HCT116 (cell line): ENCODE measurements around the gene ZNF135. TPM values are rescaled to one million over a fixed set of nuclear protein-coding genes. Genes with fewer than 3 reads are reported as not detected.

Experiments used
- ATAC-seq: fragments of 200-7000 bp; cut with Tn5 transposase; 2 replicates; pipeline ENCODE4 v1.9.1; 2020; ENCODE audit warnings: mild to moderate bottlenecking, moderate library complexity
- BruUV-seq: library from RNA; stranded (reverse); fragments of 400-500 nt; replicated peaks from 2 replicates; lab custom pipeline; 2021; lab: Mats Ljungman, UMichigan
- CTCF ChIA-PET: fragments of 300-600 bp; sonication (Branson Sonifier 250); formaldehyde crosslinking; loops from one replicate; lab custom pipeline; 2021; ENCODE audit warnings: antibody characterized with exemption; lab: Charles Lee
- POLR2A ChIA-PET: fragments of 300-600, 350-600 bp; sonication (Branson Sonifier 250); formaldehyde crosslinking; loops from one replicate; lab custom pipeline; 2021; ENCODE audit warnings: antibody characterized with exemption; lab: Charles Lee
- RAD21 ChIA-PET, 2 experiments: fragments of 300-600 bp; sonication (Branson Sonifier 250); formaldehyde crosslinking; loops; one replicate each; lab custom pipeline; 2023; ENCODE audit warnings: low total read pairs in 2 of 2; ENCODE audit not compliant: uncharacterized antibody in 2 of 2, unreplicated experiment in 2 of 2, low non-redundant PET in 1 of 2; lab: Charles Lee
- DNase-seq: peaks from one replicate; pipeline ENCODE4 v3.0.0-alpha.2; 2010; ENCODE audit warnings: low read depth, low spot score
- H2AFZ ChIP-seq: fragments of 200-600 bp; shearing (Covaris generic), sonication (generic); 2 replicates; pipeline ENCODE4 v1.6.1; 2017; ENCODE audit warnings: low read depth, mixed run types, mixed read lengths, antibody characterized with exemption, low read length; ENCODE audit not compliant: poor library complexity, severe bottlenecking
- H3K27ac ChIP-seq: 2 replicates; pipeline ENCODE4 v1.5.1; 2012; ENCODE audit warnings: low read depth, low read length
- H3K27me3 ChIP-seq: fragments of 200-600 bp; sonication (generic); 2 replicates; pipeline ENCODE4 v1.6.1; 2016; ENCODE audit warnings: mixed run types, low read length, mixed read lengths; ENCODE audit not compliant: insufficient read depth
- H3K36me3 ChIP-seq, 2 experiments: fragments of 200-500 bp in 1 of 2; fragments of 200-600 bp in 1 of 2; sonication (Bioruptor generic) in 1 of 2; sonication (generic) in 1 of 2; 2 replicates each; pipeline versions ENCODE4 v1.5.1 to v1.6.1; 2014 to 2016; ENCODE audit warnings: low read length in 2 of 2, inconsistent platforms in 1 of 2, mixed read lengths in 1 of 2, mixed run types in 1 of 2; ENCODE audit not compliant: insufficient read depth in 2 of 2, control insufficient read depth in 1 of 2
- H3K4me1 ChIP-seq, 2 experiments: fragments of 200-600 bp in 1 of 2; sonication (generic) in 1 of 2; 2 replicates each; pipeline versions ENCODE4 v1.5.1 to v1.6.1; 2012 to 2017; ENCODE audit warnings: low read length in 2 of 2, inconsistent platforms in 1 of 2, mild to moderate bottlenecking in 1 of 2, mixed read lengths in 1 of 2, mixed run types in 1 of 2, moderate library complexity in 1 of 2; ENCODE audit not compliant: insufficient read depth in 2 of 2, control insufficient read depth in 1 of 2
- H3K4me2 ChIP-seq: fragments of 200-600 bp; sonication (generic); 2 replicates; pipeline ENCODE4 v1.6.1; 2017; ENCODE audit warnings: mixed run types, low read length, mixed read lengths
- H3K4me3 ChIP-seq, 2 experiments: fragments of 200-600 bp in 1 of 2; sonication (generic) in 1 of 2; replicated peaks in 1 of 2; 2 replicates each; pipeline ENCODE4 v1.5.1; 2011 to 2016; ENCODE audit warnings: low read length in 2 of 2, control low read depth in 1 of 2, low read depth in 1 of 2, mild to moderate bottlenecking in 1 of 2, mixed read lengths in 1 of 2, mixed run types in 1 of 2
- H3K79me2 ChIP-seq: fragments of 200-600 bp; sonication (generic); 2 replicates; pipeline ENCODE4 v1.6.1; 2017; ENCODE audit warnings: mild to moderate bottlenecking, mixed run types, low read length, moderate library complexity, mixed read lengths; ENCODE audit not compliant: insufficient read depth
- H3K9ac ChIP-seq: fragments of 200-600 bp; sonication (generic); 2 replicates; pipeline ENCODE4 v1.6.1; 2016; ENCODE audit warnings: low read length, mixed read lengths
- H3K9me2 ChIP-seq: fragments of 200-600 bp; sonication (generic), shearing (Covaris generic); 2 replicates; pipeline ENCODE4 v1.6.1; 2017; ENCODE audit warnings: mixed run types, mild to moderate bottlenecking, moderate library complexity; ENCODE audit not compliant: insufficient read depth
- H3K9me3 ChIP-seq, 2 experiments: fragments of 200-500 bp in 1 of 2; fragments of 200-600 bp in 1 of 2; sonication (Bioruptor generic) in 1 of 2; sonication (generic) in 1 of 2; 2 replicates each; pipeline ENCODE4 v1.6.1; 2014 to 2017; ENCODE audit warnings: low read length in 2 of 2, mixed read lengths in 2 of 2, inconsistent platforms in 1 of 2, low read depth in 1 of 2, mild to moderate bottlenecking in 1 of 2, mixed run types in 1 of 2, moderate library complexity in 1 of 2; ENCODE audit not compliant: control insufficient read depth in 1 of 2, insufficient read depth in 1 of 2
- H4K20me1 ChIP-seq: fragments of 200-600 bp; sonication (generic), shearing (Covaris generic); 2 replicates; pipeline ENCODE4 v1.6.1; 2017; ENCODE audit warnings: mixed run types, mild to moderate bottlenecking, moderate library complexity; ENCODE audit not compliant: insufficient read depth
- CEBPB ChIP-seq: IDR thresholded peaks from 2 replicates; pipeline ENCODE4 v1.6.1; 2012; ENCODE audit warnings: low read depth
- EGR1 ChIP-seq: IDR thresholded peaks from 2 replicates; pipeline ENCODE4 v1.6.1; 2012; ENCODE audit warnings: low read depth
- EZH2 ChIP-seq: fragments of 200-600 bp; sonication (generic); IDR thresholded peaks from 2 replicates; pipeline ENCODE4 v1.6.1; 2017; ENCODE audit warnings: antibody characterized with exemption, mixed run types
- EZH2phosphoT487 ChIP-seq: fragments of 200-600 bp; IDR thresholded peaks from 2 replicates; pipeline ENCODE4 v1.6.1; 2018; ENCODE audit warnings: antibody characterized with exemption, borderline replicate concordance
- RAD21 ChIP-seq: IDR thresholded peaks from 2 replicates; pipeline ENCODE4 v1.6.1; 2012; ENCODE audit warnings: low read depth, mild to moderate bottlenecking
- SIN3A ChIP-seq: IDR thresholded peaks from 2 replicates; pipeline ENCODE4 v1.6.1; 2012; ENCODE audit warnings: low read depth
- SP1 ChIP-seq: IDR thresholded peaks from 2 replicates; pipeline ENCODE4 v1.6.1; 2012; ENCODE audit warnings: low read depth
- SRF ChIP-seq: IDR thresholded peaks from 2 replicates; pipeline ENCODE4 v1.6.1; 2012; ENCODE audit warnings: low read depth
- YY1 ChIP-seq: IDR thresholded peaks from 2 replicates; pipeline ENCODE4 v1.6.1; 2011; ENCODE audit warnings: low read length, low read depth, moderate library complexity, mild to moderate bottlenecking; ENCODE audit not compliant: insufficient replicate concordance; ENCODE audit errors: extremely low read depth
- ZFX ChIP-seq: fragments of 450-650 bp; IDR thresholded peaks from 2 replicates; pipeline ENCODE4 v1.6.1; 2017
- ZNF274 ChIP-seq: fragments of 200-500 bp; sonication (Bioruptor generic); IDR thresholded peaks from 2 replicates; pipeline ENCODE4 v1.6.1; 2014; ENCODE audit warnings: mild to moderate bottlenecking, low read depth, low read length, inconsistent platforms
- intact Hi-C: fragments of 100-400 bp; cut with micrococcal nuclease; formaldehyde crosslinking; loops from 2 replicates; pipeline ENCODE4 v1.10.0; 2022
- total RNA-seq: library from RNA; stranded (reverse); gene quantifications from one replicate; pipeline ENCODE4 v1.2.1, GENCODE V29; 2021; ENCODE audit not compliant: unreplicated experiment
- TF ChIP-seq, protein P1 (sequence below), 3 experiments: fragments of 200-600 bp in 1 of 3; sonication (generic) in 1 of 3; IDR thresholded peaks in 2 of 3; conservative IDR thresholded peaks in 1 of 3; 2 replicates each; pipeline ENCODE4 v1.5.1; 2012 to 2017; ENCODE audit warnings: low read depth in 2 of 3, low read length in 2 of 3, antibody characterized with exemption in 1 of 3, borderline replicate concordance in 1 of 3, control low read depth in 1 of 3, mild to moderate bottlenecking in 1 of 3, mixed read lengths in 1 of 3, mixed run types in 1 of 3, moderate library complexity in 1 of 3; ENCODE audit not compliant: insufficient read depth in 1 of 3
- TF ChIP-seq, protein P2 (sequence below): IDR thresholded peaks from 2 replicates; pipeline ENCODE4 v1.6.1; 2011; ENCODE audit warnings: mild to moderate bottlenecking, low read length, moderate library complexity; ENCODE audit not compliant: insufficient replicate concordance; ENCODE audit errors: extremely low read depth

ZNF135 gene
- total RNA-seq, 1 experiment from 2014 or later, result not detected

DNA sequence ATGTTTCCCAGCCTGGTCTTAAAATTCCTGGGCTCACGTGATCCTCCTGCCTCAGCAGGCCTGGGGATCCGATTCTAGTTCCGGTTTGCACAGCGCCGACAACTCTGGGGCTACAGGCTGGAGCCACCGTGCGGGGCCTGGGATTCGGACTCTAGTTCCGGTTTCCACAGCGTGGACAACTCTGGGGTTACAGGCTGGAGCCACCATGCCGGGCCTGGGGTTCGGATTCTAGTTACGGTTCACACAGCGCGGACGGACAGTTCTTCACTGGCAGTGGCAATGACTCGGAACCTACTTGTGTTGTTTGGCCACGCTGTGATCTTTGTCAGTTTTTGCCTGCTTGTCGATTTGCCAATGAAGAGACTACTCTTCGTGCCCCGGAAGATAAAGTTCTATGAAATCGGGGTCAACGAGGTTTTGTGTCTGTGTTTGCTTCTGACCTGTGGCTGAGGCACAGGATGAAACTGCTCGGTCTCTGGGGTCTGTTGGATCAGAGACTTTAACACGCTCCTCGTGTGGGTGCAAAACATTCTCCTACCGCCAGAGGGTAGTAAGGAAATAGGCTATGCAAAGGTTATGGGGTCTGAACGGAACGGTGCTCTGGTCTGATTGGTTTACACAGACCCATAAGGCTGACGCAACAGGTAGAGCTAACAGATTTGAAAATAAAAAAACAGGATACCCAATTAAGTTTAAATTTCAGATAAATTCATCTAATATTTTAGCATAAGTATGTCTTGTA, 37.4 kb upstream of the ZNF135 start:
- ChIA-PET RAD21 (no interaction called here), CTCF (no interaction called here), POLR2A (no interaction called here)
- no peak overlapping the region for H2AFZ ChIP-seq
- no peaks in the 10 kb centered on the region for H3K4me1 ChIP-seq
- no peaks in the 10 kb centered on the region for H3K36me3 ChIP-seq
- ATAC-seq (no peak), DNase-seq (no peak)
- no peaks in the 10 kb centered on the region for H3K9me2 ChIP-seq
- H4K20me1 ChIP-seq, result no peaks in the 10 kb centered on the region
- peaks cover 3 to 10% of the 10 kb centered on the region in 2 experiments; a peak in 2 of 4 replicates for H3K9me3 ChIP-seq
- no peak overlapping the region for H3K4me2 ChIP-seq
- intact Hi-C loops, result no loop called here
- BruUV-seq, result no TSS peak
- H3K27ac ChIP-seq, result no peak overlapping the region
- H3K4me3 ChIP-seq, result no peak overlapping the region
- H3K9ac ChIP-seq, result no peak overlapping the region
- TF ChIP-seq, protein P1, sequence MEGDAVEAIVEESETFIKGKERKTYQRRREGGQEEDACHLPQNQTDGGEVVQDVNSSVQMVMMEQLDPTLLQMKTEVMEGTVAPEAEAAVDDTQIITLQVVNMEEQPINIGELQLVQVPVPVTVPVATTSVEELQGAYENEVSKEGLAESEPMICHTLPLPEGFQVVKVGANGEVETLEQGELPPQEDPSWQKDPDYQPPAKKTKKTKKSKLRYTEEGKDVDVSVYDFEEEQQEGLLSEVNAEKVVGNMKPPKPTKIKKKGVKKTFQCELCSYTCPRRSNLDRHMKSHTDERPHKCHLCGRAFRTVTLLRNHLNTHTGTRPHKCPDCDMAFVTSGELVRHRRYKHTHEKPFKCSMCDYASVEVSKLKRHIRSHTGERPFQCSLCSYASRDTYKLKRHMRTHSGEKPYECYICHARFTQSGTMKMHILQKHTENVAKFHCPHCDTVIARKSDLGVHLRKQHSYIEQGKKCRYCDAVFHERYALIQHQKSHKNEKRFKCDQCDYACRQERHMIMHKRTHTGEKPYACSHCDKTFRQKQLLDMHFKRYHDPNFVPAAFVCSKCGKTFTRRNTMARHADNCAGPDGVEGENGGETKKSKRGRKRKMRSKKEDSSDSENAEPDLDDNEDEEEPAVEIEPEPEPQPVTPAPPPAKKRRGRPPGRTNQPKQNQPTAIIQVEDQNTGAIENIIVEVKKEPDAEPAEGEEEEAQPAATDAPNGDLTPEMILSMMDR (IDR thresholded peaks at IDR 0.05 in 2 of 3, conservative IDR thresholded peaks at IDR 0.05 in 1 of 3; ENCODE audit: borderline replicate concordance in 1 of 3, insufficient read depth in 1 of 3, low read depth in 2 of 3, low read length in 2 of 3), result 0 out of 6 replicates have a peak, but pooled peaks of 1 of the 3 experiments have one; percentile 9
- TF ChIP-seq RAD21 (peak; percentile 15; the same call in 1 of the 2 replicates), ZFX (no peak)
- H3K79me2 ChIP-seq, result no peaks in the 10 kb centered on the region
- no peaks in the 10 kb centered on the region for H3K27me3 ChIP-seq

DNA sequence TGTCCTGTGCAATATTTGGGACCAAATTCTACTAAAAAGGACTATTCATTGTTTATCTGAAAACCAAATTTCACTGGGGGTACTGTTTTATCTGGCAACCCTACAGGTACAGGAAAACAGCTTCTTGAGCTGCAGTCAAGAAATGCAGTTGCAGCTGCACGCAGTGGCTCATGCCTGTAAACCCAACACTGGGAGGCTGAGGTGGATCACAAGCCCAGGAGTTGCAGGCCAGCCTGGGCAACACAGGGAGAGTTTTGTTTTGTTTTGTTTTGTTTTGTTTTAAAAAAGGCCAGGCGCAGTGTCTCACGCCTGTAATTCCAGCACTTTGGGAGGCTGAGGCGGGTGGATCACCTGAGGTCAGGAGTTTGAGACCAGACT, 36.8 kb upstream of the ZNF135 start:
- no peak for ATAC-seq
- no TSS peak for BruUV-seq
- Histone ChIP-seq H3K9me2 (no peaks in the 10 kb centered on the region), H4K20me1 (no peaks in the 10 kb centered on the region), H3K4me2 (no peak overlapping the region), H3K79me2 (no peaks in the 10 kb centered on the region), H3K27ac (no peak overlapping the region), H3K27me3 (no peaks in the 10 kb centered on the region), H3K4me3 (no peak overlapping the region), H2AFZ (no peak overlapping the region), H3K4me1 (no peaks in the 10 kb centered on the region), H3K9me3 (peaks cover 3 to 10% of the 10 kb centered on the region in 2 experiments; a peak in 2 of 4 replicates), H3K36me3 (no peaks in the 10 kb centered on the region), H3K9ac (no peak overlapping the region)
- DNase-seq, result no peak
- intact Hi-C loops, result no loop called here
- ChIA-PET CTCF (no interaction called here), POLR2A (no interaction called here), RAD21 (no interaction called here)
- TF ChIP-seq EZH2phosphoT487 (no peak), EZH2 (no peak), YY1 (no peak), EGR1 (no peak), SP1 (no peak), SRF (no peak), ZNF274 (no peak), CEBPB (no peak), SIN3A (no peak)
- TF ChIP-seq, protein P1 (IDR thresholded peaks at IDR 0.05 in 2 of 3, conservative IDR thresholded peaks at IDR 0.05 in 1 of 3; ENCODE audit: borderline replicate concordance in 1 of 3, insufficient read depth in 1 of 3, low read depth in 2 of 3, low read length in 2 of 3), result no peak
- TF ChIP-seq, protein P2, sequence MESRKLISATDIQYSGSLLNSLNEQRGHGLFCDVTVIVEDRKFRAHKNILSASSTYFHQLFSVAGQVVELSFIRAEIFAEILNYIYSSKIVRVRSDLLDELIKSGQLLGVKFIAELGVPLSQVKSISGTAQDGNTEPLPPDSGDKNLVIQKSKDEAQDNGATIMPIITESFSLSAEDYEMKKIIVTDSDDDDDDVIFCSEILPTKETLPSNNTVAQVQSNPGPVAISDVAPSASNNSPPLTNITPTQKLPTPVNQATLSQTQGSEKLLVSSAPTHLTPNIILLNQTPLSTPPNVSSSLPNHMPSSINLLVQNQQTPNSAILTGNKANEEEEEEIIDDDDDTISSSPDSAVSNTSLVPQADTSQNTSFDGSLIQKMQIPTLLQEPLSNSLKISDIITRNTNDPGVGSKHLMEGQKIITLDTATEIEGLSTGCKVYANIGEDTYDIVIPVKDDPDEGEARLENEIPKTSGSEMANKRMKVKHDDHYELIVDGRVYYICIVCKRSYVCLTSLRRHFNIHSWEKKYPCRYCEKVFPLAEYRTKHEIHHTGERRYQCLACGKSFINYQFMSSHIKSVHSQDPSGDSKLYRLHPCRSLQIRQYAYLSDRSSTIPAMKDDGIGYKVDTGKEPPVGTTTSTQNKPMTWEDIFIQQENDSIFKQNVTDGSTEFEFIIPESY, result no peak
